ENCODE measurements around the gene ADCY5.

Gene ADCY5

DNA sequence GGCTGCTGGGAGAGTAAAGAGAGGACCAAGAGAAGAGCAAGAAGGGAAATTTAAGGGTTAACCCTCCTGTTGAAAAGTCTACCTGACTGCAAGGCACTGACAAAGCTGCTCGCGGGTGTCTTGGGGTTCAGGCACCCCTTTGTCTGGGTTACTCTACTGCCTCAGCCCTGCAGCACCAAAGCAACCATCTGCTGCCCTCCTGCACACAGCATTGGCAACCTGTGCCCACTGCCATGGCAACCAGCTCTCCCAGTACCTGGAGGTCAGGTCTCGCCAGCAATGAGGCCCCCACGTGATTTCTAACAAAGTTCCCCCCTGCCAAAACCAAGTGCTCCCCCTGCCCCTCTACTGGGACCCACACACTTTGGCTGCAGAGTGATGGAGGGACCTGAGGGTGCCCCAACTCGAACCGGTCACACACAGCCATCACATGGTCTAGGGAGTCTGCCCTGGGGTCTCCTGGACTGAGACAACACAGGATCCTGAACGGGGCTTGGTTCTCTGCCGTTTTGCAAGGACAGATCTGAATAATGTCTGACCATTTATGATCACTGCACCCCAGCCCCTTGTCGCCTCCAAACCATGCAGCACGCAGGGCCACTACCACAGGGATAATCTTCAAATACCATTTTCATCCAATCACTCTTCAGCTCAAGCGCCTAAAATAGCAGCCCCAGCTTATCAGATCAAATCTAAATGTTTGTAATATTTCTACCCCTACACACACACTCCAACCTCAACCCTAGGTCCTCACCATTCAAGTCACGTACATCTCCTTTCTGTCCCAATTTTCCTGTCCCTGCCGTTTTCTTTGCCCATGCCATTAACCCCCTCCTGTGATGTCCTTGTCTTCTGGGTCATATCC, 50.7 kb downstream of the ADCY5 start:
- ChIA-PET CTCF (interaction anchor here (0.6 kb wide), 1 partner anchor 98 kb away, joined by 3 read pairs; no protein-coding TSS in a partner anchor), POLR2A (interaction anchor here (1.5 kb wide), 1 partner anchor 9 kb away, joined by 3 read pairs; no protein-coding TSS in a partner anchor)
- TF ChIP-seq PKNOX1 (IDR thresholded peaks at IDR 0.05) (no peak), L3MBTL2 (conservative IDR thresholded peaks at IDR 0.05) (no peak), CTBP1 (IDR thresholded peaks at IDR 0.05; ENCODE audit: borderline replicate concordance) (no peak), HDGF (IDR thresholded peaks at IDR 0.05; ENCODE audit: borderline replicate concordance) (no peak), SP1 (IDR thresholded peaks at IDR 0.05) (no peak), FOXK2 (IDR thresholded peaks at IDR 0.05) (no peak), BHLHE40 (IDR thresholded peaks at IDR 0.05; ENCODE audit: borderline replicate concordance) (no peak), TARDBP (IDR thresholded peaks at IDR 0.05) (no peak), ELF4 (IDR thresholded peaks at IDR 0.05) (no peak), ZNF384 (IDR thresholded peaks at IDR 0.05) (no peak)
- DNase-seq (ENCODE audit: extremely low spot score) = no peak

DNA sequence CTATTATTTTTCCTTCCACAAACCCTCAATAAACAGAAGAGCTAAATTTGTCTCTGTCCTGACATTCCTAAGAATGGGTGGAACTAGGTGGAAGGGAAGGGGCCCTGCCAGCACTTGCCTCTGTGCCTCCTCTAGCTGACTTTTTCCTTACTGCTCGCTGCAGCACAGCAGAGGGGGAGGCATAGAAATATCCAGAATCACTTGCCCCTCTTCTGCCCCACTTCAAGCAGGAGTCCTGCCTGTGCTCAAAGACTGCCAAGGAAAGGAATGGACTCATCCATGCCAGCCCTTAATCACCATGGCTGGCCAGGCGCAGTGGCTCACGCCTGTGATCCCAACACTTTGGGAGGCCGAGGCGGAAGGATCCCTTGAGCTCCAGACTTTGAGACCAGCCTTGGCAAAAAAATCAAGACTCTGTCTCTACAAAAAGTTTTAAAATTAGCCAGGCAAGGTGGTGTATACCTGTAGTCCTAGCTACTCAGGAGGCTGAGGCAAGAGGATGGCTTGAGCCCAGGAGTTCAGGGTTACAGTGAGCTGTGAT, 51.8 kb downstream of the ADCY5 start:
- POLR2A ChIA-PET = interaction anchor here (0.6 kb wide), 1 partner anchor 10 kb away, joined by 3 read pairs; no protein-coding TSS in a partner anchor
- CTCF ChIA-PET = no interaction called here
- TF ChIP-seq FOXA1 (IDR thresholded peaks at IDR 0.05) (no peak), FOXM1 (IDR thresholded peaks at IDR 0.05; ENCODE audit: borderline replicate concordance) (no peak), PKNOX1 (IDR thresholded peaks at IDR 0.05) (no peak), CTBP1 (IDR thresholded peaks at IDR 0.05; ENCODE audit: borderline replicate concordance) (no peak), TARDBP (IDR thresholded peaks at IDR 0.05) (no peak), FOXK2 (IDR thresholded peaks at IDR 0.05) (no peak), HDGF (IDR thresholded peaks at IDR 0.05; ENCODE audit: borderline replicate concordance) (no peak), ZNF384 (IDR thresholded peaks at IDR 0.05) (no peak), SP1 (IDR thresholded peaks at IDR 0.05) (no peak), SUZ12 (IDR thresholded peaks at IDR 0.05) (no peak), ARNT (IDR thresholded peaks at IDR 0.05) (no peak), ELF4 (IDR thresholded peaks at IDR 0.05) (no peak), L3MBTL2 (conservative IDR thresholded peaks at IDR 0.05) (no peak), NFRKB (IDR thresholded peaks at IDR 0.05) (no peak), BHLHE40 (IDR thresholded peaks at IDR 0.05; ENCODE audit: borderline replicate concordance) (no peak), LEF1 (IDR thresholded peaks at IDR 0.05; ENCODE audit: borderline replicate concordance) (no peak)
- DNase-seq (ENCODE audit: extremely low spot score) = no peak

DNA sequence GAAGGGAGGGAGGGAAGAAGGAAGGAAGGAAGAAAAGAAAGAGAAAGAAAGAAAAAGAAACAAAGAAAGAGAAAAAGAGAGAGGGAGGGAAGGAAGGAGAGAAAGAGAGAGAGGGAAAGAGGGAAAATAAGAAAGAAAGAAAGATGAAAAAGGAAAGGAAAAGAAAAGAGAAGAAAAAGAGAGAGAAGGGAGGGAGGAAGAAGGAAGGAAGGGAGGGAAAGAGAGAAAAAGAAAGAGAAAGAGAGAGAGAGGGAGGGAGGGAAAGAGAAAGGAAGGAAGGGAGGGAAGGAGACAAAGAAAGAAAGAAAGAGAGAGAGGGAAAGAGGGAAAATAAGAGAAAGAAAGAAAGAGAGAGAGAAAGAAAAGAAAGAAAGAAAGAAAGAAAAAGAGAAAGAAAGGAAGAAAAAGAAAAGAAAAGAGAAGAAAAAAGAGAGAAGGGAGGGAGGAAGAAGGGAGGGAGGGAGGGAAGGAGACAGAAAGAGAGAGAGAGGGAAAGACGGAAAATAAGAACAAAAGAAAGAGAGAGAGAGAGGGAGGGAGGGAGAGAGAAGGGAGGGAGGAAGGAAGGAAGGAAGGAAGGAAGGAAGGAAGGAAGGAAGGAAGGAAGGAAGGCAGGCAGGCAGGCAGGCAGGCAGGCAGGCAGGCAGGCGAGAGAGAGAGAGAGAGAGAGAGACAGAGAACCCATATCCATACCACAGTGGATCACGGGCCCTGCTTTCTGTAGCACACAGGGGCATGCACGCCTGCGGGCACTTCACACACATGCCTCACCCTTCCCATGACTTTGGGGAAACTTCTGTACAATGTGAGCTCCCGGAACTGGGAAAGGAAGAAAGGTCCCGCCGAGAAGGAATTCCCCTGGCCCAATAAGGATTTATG, 52.5 kb downstream of the ADCY5 start:
- POLR2A ChIA-PET = interaction anchor here (0.6 kb wide), 1 partner anchor 11 kb away, joined by 3 read pairs; no protein-coding TSS in a partner anchor
- TF ChIP-seq FOXM1 (IDR thresholded peaks at IDR 0.05; ENCODE audit: borderline replicate concordance) (no peak), CTBP1 (IDR thresholded peaks at IDR 0.05; ENCODE audit: borderline replicate concordance) (no peak), FOXA1 (IDR thresholded peaks at IDR 0.05) (no peak), SUZ12 (IDR thresholded peaks at IDR 0.05) (no peak), FOXK2 (IDR thresholded peaks at IDR 0.05) (no peak), TARDBP (IDR thresholded peaks at IDR 0.05) (no peak), BHLHE40 (IDR thresholded peaks at IDR 0.05; ENCODE audit: borderline replicate concordance) (no peak), L3MBTL2 (conservative IDR thresholded peaks at IDR 0.05) (no peak), ELF4 (IDR thresholded peaks at IDR 0.05) (no peak), SP1 (IDR thresholded peaks at IDR 0.05) (no peak), ARNT (IDR thresholded peaks at IDR 0.05) (no peak), ZNF384 (IDR thresholded peaks at IDR 0.05) (no peak), PKNOX1 (IDR thresholded peaks at IDR 0.05) (no peak), HDGF (IDR thresholded peaks at IDR 0.05; ENCODE audit: borderline replicate concordance) (no peak), LEF1 (IDR thresholded peaks at IDR 0.05; ENCODE audit: borderline replicate concordance) (no peak), NFRKB (IDR thresholded peaks at IDR 0.05) (no peak)
- no peak for DNase-seq (ENCODE audit: extremely low spot score)
- CTCF ChIA-PET = no interaction called here

GRCh38 chr3:123395235-123395634, 53.7 kb downstream of the ADCY5 start:
- CTCF ChIA-PET = no interaction called here

More at GRCh38 chr3:123395235-123395634, 53.7 kb downstream of the ADCY5 start:
- no peak for DNase-seq (ENCODE audit: extremely low spot score)
- POLR2A ChIA-PET = no interaction called here
- TF ChIP-seq ELF4 (IDR thresholded peaks at IDR 0.05) (no peak), PKNOX1 (IDR thresholded peaks at IDR 0.05) (no peak), HDGF (IDR thresholded peaks at IDR 0.05; ENCODE audit: borderline replicate concordance) (no peak)

All from HEK293T (cell line).